WTC11 (cell line): ENCODE measurements around the gene CNR2. TPM values are rescaled to one million over a fixed set of nuclear protein-coding genes. Genes with fewer than 3 reads are reported as not detected.
A peak's percentile ranks its signal among the peaks of the same experiment; 100 is the strongest.

Experiments used
- ATAC-seq: fragments of 200-7000 bp; cut with Tn5 transposase; 2 replicates; pipeline ENCODE4 v1.10.0; 2021; ENCODE audit warnings: mild to moderate bottlenecking, moderate library complexity
- CTCF ChIA-PET: fragments of 300-600 bp; sonication (Branson Sonifier 250); formaldehyde crosslinking; loops from one replicate; lab custom pipeline; 2021; ENCODE audit warnings: antibody characterized with exemption; lab: Charles Lee
- POLR2A ChIA-PET: fragments of 350-600 bp; sonication (Branson Sonifier 250); formaldehyde crosslinking; loops from one replicate; lab custom pipeline; 2021; ENCODE audit warnings: antibody characterized with exemption; lab: Charles Lee
- DNase-seq: peaks from one replicate; pipeline ENCODE4 v3.0.0; 2021; ENCODE audit warnings: low spot score
- H3K27ac Mint-ChIP-seq: 2 replicates; pipeline ENCODE4 v1.8.0; 2021; ENCODE audit warnings: mixed read lengths
- H3K27me3 Mint-ChIP-seq: 2 replicates; pipeline ENCODE4 v1.8.0; 2021; ENCODE audit warnings: low read depth, mild to moderate bottlenecking, moderate library complexity, mixed read lengths
- H3K36me3 Mint-ChIP-seq: 2 replicates; pipeline ENCODE4 v1.8.0; 2021; ENCODE audit warnings: mixed read lengths
- H3K4me1 Mint-ChIP-seq: 2 replicates; pipeline ENCODE4 v1.8.0; 2022; ENCODE audit warnings: mixed read lengths
- H3K4me3 Mint-ChIP-seq: 2 replicates; pipeline ENCODE4 v1.8.0; 2021; ENCODE audit warnings: mild to moderate bottlenecking, moderate library complexity, mixed read lengths
- H3K9me3 Mint-ChIP-seq: 2 replicates; pipeline ENCODE4 v1.8.0; 2021; ENCODE audit warnings: mixed read lengths
- CREM ChIP-seq: sonication (generic); formaldehyde crosslinking; IDR thresholded peaks from 2 replicates; pipeline ENCODE4 v1.8.1; 2022; ENCODE audit warnings: mild to moderate bottlenecking, missing genetic modification reagents, moderate library complexity
- ESRRA ChIP-seq: sonication (generic); formaldehyde crosslinking; IDR thresholded peaks from 2 replicates; pipeline ENCODE4 v1.8.1; 2022; ENCODE audit warnings: mild to moderate bottlenecking, missing genetic modification reagents, borderline replicate concordance
- GABPB1 ChIP-seq: sonication (generic); formaldehyde crosslinking; IDR thresholded peaks from 2 replicates; pipeline ENCODE4 v1.8.1; 2023; ENCODE audit warnings: mild to moderate bottlenecking, missing genetic modification reagents
- JAZF1 ChIP-seq: fragments of 250-450 bp; sonication (Bioruptor Pico); IDR thresholded peaks from 2 replicates; pipeline ENCODE4 v1.9.0; 2021; ENCODE audit warnings: moderate library complexity, mild to moderate bottlenecking, inconsistent platforms
- JUN ChIP-seq: sonication (generic); formaldehyde crosslinking; IDR thresholded peaks from 2 replicates; pipeline ENCODE4 v1.8.0; 2023; ENCODE audit warnings: mild to moderate bottlenecking, missing genetic modification reagents
- MYBL2 ChIP-seq: sonication (generic); formaldehyde crosslinking; IDR thresholded peaks from 2 replicates; pipeline ENCODE4 v1.8.1; 2023; ENCODE audit warnings: mild to moderate bottlenecking, moderate library complexity, missing genetic modification reagents
- NFATC4 ChIP-seq: fragments of 250-450 bp; sonication (Bioruptor Pico); IDR thresholded peaks from 2 replicates; pipeline ENCODE4 v1.9.0; 2021; ENCODE audit warnings: mild to moderate bottlenecking
- NFE2L1 ChIP-seq: sonication (generic); formaldehyde crosslinking; IDR thresholded peaks from 2 replicates; pipeline ENCODE4 v1.8.1; 2023; ENCODE audit warnings: missing genetic modification reagents
- NR2C2 ChIP-seq: sonication (generic); formaldehyde crosslinking; IDR thresholded peaks from 2 replicates; pipeline ENCODE4 v1.8.0; 2022; ENCODE audit warnings: mild to moderate bottlenecking, missing genetic modification reagents
- OVOL2 ChIP-seq: fragments of 250-450 bp; sonication (Bioruptor Pico); IDR thresholded peaks from 2 replicates; pipeline ENCODE4 v1.9.0; 2021; ENCODE audit warnings: mild to moderate bottlenecking, borderline replicate concordance
- PRRX2 ChIP-seq: fragments of 250-450 bp; sonication (Bioruptor Pico); IDR thresholded peaks from 2 replicates; pipeline ENCODE4 v1.8.0; 2021; ENCODE audit warnings: mild to moderate bottlenecking
- RELA ChIP-seq: sonication (generic); formaldehyde crosslinking; IDR thresholded peaks from 2 replicates; pipeline ENCODE4 v1.8.1; 2022; ENCODE audit warnings: missing genetic modification reagents, mild to moderate bottlenecking, borderline replicate concordance
- SOX15 ChIP-seq: fragments of 250-450 bp; sonication (Bioruptor Pico); IDR thresholded peaks from 2 replicates; pipeline ENCODE4 v1.9.0; 2021; ENCODE audit warnings: mild to moderate bottlenecking
- TCF7 ChIP-seq: sonication (generic); formaldehyde crosslinking; IDR thresholded peaks from 2 replicates; pipeline ENCODE4 v1.8.0; 2022; ENCODE audit warnings: mild to moderate bottlenecking, low read depth, missing genetic modification reagents, moderate library complexity
- ZNF317 ChIP-seq: sonication (generic); formaldehyde crosslinking; IDR thresholded peaks from 2 replicates; pipeline ENCODE4 v1.8.1; 2023; ENCODE audit warnings: low read depth, mild to moderate bottlenecking, moderate library complexity, missing genetic modification reagents, borderline replicate concordance
- ZNF416 ChIP-seq: fragments of 250-450 bp; sonication (Bioruptor Pico); IDR thresholded peaks from 2 replicates; pipeline ENCODE4 v1.9.0; 2021; ENCODE audit warnings: mild to moderate bottlenecking, inconsistent platforms
- total RNA-seq: library from RNA; stranded (reverse); gene quantifications from 3 replicates; pipeline ENCODE4 v1.2.3, GENCODE V29; 2021
- TF ChIP-seq, protein P1 (sequence below): sonication (generic); formaldehyde crosslinking; IDR thresholded peaks from 2 replicates; pipeline ENCODE4 v1.8.0; 2023; ENCODE audit warnings: missing genetic modification reagents
- TF ChIP-seq, protein P2 (sequence below): fragments of 250-450 bp; sonication (Bioruptor Pico); IDR thresholded peaks from 2 replicates; pipeline ENCODE4 v1.9.0; 2021; ENCODE audit warnings: moderate library complexity, mild to moderate bottlenecking, inconsistent platforms, borderline replicate concordance
- TF ChIP-seq, protein P3 (sequence below): fragments of 200-600 bp; IDR thresholded peaks from 2 replicates; pipeline ENCODE4 v1.8.0; 2022; ENCODE audit warnings: antibody characterized with exemption
- TF ChIP-seq, protein P4 (sequence below): sonication (generic); formaldehyde crosslinking; IDR thresholded peaks from 2 replicates; pipeline ENCODE4 v1.8.1; 2023; ENCODE audit warnings: mild to moderate bottlenecking, missing genetic modification reagents
- TF ChIP-seq, protein P5 (sequence below): sonication (generic); formaldehyde crosslinking; IDR thresholded peaks from 2 replicates; pipeline ENCODE4 v1.8.0; 2023; ENCODE audit warnings: mild to moderate bottlenecking, missing genetic modification reagents

The CNR2 gene
- total RNA-seq, 1 experiment from 2014 or later = not detected

DNA sequence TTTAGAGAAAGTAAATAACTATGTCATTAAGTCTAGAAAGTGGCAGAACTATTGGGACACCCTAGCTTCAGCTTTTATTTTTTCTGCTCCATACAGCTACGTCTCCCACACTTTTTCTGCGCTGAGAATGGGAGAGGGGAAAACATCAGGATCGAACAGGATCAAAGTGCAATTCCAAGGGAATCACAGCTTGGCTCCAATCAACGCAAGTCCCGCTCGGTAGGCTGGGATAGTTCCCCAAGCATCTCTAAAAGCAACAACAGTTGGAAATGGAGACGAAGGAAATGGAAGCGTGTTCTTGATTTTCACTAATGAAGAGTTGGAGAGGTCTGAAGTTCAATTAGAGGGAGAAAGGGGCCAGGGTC, 88.5 kb downstream of the CNR2 start:
- ChIA-PET POLR2A (interaction anchor here (1.0 kb wide), 2 partner anchors 14 to 24 kb away, joined by 3 to 6 read pairs; partner anchors contain the start of gene GALE), CTCF (interaction anchor here (1.5 to 8.1 kb wide), 5 partner anchors 14 to 204 kb away, joined by 6 to 105 read pairs (median 9); no protein-coding TSS in a partner anchor)
- Mint-ChIP-seq H3K4me3 (peak overlapping the region; percentile 97), H3K4me1 (peaks cover 8% of the 10 kb centered on the region), H3K27me3 (no peaks in the 10 kb centered on the region), H3K9me3 (no peaks in the 10 kb centered on the region), H3K36me3 (no peaks in the 10 kb centered on the region), H3K27ac (peak overlapping the region; percentile 95)
- TF ChIP-seq MYBL2 (CRISPR knock-in tag) = no peak
- no peak for TF ChIP-seq OVOL2
- TF ChIP-seq PRRX2 (CRISPR knock-in tag) = no peak
- TF ChIP-seq, protein P1, sequence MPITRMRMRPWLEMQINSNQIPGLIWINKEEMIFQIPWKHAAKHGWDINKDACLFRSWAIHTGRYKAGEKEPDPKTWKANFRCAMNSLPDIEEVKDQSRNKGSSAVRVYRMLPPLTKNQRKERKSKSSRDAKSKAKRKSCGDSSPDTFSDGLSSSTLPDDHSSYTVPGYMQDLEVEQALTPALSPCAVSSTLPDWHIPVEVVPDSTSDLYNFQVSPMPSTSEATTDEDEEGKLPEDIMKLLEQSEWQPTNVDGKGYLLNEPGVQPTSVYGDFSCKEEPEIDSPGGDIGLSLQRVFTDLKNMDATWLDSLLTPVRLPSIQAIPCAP (CRISPR knock-in tag) = no peak
- TF ChIP-seq GABPB1 (CRISPR knock-in tag) = no peak
- TF ChIP-seq NFE2L1 (CRISPR knock-in tag) = no peak
- TF ChIP-seq ZNF317 (CRISPR knock-in tag) = no peak
- TF ChIP-seq ZNF416 (CRISPR knock-in tag) = no peak
- no peak for TF ChIP-seq NR2C2
- no peak for TF ChIP-seq NFATC4 (CRISPR knock-in tag)
- no peak for TF ChIP-seq RELA (CRISPR knock-in tag)
- DNase-seq (no peak), ATAC-seq (peak; percentile 9)

DNA sequence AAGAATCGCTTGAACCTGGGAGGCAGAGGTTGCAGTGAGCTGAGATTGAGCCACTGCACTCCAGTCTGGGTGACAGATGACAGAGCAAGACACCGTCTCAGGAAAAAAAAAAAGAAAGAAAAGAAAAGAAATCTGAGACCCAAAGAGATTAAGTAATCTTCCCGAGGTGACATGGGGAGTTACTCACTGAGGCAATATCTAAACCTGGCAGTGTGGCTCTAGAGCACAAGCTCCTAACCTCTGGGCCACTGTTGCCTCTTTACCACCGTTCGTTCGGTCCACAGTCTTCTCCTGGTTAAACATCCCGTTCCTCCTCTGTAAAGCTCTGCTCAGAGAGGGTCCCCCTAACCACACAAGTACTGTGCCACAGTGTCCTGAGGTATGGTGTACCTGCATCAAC, 89.4 kb downstream of the CNR2 start:
- H3K36me3 Mint-ChIP-seq = no peaks in the 10 kb centered on the region
- no peak for ATAC-seq
- no peak for DNase-seq
- peak overlapping the region; percentile 97 for H3K4me3 Mint-ChIP-seq
- TF ChIP-seq, protein P2, sequence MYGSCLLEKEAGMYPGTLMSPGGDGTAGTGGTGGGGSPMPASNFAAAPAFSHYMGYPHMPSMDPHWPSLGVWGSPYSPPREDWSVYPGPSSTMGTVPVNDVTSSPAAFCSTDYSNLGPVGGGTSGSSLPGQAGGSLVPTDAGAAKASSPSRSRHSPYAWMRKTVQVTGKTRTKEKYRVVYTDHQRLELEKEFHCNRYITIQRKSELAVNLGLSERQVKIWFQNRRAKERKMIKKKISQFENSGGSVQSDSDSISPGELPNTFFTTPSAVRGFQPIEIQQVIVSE (CRISPR knock-in tag) = no peak
- no peak for TF ChIP-seq JAZF1
- no peak for TF ChIP-seq CREM
- TF ChIP-seq, protein P3, sequence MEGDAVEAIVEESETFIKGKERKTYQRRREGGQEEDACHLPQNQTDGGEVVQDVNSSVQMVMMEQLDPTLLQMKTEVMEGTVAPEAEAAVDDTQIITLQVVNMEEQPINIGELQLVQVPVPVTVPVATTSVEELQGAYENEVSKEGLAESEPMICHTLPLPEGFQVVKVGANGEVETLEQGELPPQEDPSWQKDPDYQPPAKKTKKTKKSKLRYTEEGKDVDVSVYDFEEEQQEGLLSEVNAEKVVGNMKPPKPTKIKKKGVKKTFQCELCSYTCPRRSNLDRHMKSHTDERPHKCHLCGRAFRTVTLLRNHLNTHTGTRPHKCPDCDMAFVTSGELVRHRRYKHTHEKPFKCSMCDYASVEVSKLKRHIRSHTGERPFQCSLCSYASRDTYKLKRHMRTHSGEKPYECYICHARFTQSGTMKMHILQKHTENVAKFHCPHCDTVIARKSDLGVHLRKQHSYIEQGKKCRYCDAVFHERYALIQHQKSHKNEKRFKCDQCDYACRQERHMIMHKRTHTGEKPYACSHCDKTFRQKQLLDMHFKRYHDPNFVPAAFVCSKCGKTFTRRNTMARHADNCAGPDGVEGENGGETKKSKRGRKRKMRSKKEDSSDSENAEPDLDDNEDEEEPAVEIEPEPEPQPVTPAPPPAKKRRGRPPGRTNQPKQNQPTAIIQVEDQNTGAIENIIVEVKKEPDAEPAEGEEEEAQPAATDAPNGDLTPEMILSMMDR = no peak
- TF ChIP-seq TCF7 (CRISPR knock-in tag) = no peak
- TF ChIP-seq JUN (CRISPR knock-in tag) = no peak
- no peak for TF ChIP-seq SOX15 (CRISPR knock-in tag)
- no peak for TF ChIP-seq ESRRA (CRISPR knock-in tag)
- TF ChIP-seq, protein P1 (CRISPR knock-in tag) = no peak
- TF ChIP-seq, protein P4, sequence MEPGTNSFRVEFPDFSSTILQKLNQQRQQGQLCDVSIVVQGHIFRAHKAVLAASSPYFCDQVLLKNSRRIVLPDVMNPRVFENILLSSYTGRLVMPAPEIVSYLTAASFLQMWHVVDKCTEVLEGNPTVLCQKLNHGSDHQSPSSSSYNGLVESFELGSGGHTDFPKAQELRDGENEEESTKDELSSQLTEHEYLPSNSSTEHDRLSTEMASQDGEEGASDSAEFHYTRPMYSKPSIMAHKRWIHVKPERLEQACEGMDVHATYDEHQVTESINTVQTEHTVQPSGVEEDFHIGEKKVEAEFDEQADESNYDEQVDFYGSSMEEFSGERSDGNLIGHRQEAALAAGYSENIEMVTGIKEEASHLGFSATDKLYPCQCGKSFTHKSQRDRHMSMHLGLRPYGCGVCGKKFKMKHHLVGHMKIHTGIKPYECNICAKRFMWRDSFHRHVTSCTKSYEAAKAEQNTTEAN = no peak
- TF ChIP-seq, protein P5, sequence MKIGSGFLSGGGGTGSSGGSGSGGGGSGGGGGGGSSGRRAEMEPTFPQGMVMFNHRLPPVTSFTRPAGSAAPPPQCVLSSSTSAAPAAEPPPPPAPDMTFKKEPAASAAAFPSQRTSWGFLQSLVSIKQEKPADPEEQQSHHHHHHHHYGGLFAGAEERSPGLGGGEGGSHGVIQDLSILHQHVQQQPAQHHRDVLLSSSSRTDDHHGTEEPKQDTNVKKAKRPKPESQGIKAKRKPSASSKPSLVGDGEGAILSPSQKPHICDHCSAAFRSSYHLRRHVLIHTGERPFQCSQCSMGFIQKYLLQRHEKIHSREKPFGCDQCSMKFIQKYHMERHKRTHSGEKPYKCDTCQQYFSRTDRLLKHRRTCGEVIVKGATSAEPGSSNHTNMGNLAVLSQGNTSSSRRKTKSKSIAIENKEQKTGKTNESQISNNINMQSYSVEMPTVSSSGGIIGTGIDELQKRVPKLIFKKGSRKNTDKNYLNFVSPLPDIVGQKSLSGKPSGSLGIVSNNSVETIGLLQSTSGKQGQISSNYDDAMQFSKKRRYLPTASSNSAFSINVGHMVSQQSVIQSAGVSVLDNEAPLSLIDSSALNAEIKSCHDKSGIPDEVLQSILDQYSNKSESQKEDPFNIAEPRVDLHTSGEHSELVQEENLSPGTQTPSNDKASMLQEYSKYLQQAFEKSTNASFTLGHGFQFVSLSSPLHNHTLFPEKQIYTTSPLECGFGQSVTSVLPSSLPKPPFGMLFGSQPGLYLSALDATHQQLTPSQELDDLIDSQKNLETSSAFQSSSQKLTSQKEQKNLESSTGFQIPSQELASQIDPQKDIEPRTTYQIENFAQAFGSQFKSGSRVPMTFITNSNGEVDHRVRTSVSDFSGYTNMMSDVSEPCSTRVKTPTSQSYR (CRISPR knock-in tag) = no peak
- POLR2A ChIA-PET = no interaction called here
- no peaks in the 10 kb centered on the region for H3K27me3 Mint-ChIP-seq
- no peak overlapping the region for H3K27ac Mint-ChIP-seq
- H3K4me1 Mint-ChIP-seq = peaks cover 8% of the 10 kb centered on the region
- CTCF ChIA-PET = interaction anchor here (1.5 to 8.1 kb wide), 2 partner anchors 13 to 22 kb away, joined by 6 to 105 read pairs; no protein-coding TSS in a partner anchor
- no peaks in the 10 kb centered on the region for H3K9me3 Mint-ChIP-seq
